DMS79 (cell line): Measurements from ENCODE around the gene BPGM.

Source experiments
- DNase-seq: peaks from one replicate; lab custom pipeline; 2025; lab: John Stamatoyannopoulos, UW

BPGM gene

DNA sequence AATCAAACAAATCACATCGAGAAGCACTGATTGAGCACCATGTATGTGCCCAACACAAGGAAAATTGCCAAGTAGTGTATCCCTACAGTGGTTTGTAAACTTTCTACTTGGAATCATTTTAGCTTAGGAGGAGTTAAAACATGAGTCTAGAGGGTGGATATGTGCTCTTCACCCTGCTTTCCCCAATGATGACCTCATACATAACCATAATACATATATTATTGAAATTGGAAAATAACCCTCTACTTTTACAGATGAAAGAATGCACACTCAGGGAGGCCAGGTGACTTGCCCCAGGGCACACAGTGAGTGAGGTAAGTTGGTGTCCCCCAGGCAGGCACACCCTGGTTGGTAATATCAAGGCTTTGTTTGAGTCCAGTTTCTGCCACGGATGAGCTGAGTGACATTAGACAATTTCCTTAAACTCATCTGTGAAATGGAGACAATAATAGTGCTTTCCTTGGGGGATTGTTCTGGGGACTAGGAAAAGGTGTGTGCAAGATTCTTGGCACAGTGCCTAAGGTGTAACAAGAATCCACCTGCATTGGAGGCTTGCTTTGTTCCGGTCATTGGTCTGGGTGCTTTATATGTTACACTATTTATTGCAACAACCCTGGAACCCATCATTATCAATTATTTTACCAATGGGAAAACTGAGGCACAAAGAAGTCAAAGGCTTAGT, 50.7 kb downstream of the BPGM start:
- no peak for DNase-seq

DNA sequence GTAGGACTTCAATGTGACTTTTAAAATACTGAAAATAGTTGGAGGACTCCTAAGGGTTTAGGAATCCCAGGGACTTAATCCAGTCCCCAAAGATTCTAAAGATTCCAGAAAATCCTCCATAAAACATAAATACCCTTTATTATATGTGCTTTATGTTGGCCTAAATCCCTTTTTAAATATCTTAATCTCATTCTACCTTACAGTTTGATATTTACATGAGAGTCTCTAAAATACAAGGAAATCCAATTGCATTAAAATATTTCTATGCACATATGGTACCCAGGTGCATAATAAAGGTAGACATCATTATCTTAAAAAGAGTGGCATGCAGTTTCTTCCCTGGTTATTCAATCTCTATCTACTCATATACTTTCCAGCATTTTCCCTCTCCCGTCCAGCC, 51.8 kb downstream of the BPGM start:
- DNase-seq: no peak

DNA sequence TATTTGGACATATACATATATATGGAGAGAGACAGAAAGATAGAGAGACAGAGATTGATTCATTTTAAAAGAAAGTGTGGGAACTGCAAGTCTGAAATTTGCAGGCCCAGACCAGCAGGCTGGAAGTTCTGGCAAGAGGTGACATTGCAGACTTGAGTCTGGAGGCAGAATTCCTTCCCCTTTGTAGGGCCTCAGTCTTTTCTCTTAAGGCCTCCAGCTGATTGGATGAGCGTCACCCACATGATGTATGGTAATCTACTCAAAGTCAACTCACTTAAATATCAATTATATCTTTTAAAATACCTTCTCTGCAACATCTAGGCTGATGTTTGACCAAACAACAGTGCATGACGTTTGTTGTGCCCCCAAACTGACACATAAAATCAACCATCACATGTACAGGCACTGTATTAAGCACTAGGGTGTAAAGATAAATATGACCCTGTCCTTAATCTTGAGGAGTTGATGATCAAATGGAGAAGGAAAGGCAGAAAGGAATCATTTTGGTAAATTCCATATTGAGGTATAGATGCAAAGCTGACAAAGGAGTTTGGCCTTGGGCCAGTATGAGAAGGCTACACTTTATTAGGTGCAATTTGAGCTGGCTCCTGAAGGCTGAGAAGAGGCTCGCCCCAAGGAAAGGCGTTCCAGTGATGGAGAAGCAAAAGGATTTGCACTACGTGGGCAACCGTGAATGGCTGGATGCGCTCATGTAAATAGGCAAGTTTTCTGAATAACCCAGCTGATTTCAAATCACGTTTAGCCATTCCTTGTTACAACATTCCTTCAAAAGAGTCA, 52.6 kb downstream of the BPGM start:
- no peak for DNase-seq

DNA sequence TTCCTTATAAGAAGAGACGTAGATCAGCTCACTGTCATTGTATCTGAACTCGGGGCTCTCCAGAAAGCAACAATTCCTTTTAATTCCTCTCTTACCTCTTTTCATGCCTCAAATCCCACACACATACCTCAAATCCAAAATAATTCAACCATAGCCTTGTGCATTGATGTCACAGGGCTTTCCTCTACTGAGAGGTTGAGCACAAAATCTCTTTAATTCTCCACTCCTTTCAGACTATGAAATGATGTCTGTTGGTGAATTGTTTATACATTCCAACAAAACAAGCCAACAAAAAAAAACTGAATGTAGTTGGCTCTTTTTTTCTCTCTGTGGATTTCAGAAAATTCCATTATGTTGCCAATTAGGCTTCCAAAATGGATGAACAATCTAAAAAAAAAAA, 53.2 kb downstream of the BPGM start:
- DNase-seq: no peak

DNA sequence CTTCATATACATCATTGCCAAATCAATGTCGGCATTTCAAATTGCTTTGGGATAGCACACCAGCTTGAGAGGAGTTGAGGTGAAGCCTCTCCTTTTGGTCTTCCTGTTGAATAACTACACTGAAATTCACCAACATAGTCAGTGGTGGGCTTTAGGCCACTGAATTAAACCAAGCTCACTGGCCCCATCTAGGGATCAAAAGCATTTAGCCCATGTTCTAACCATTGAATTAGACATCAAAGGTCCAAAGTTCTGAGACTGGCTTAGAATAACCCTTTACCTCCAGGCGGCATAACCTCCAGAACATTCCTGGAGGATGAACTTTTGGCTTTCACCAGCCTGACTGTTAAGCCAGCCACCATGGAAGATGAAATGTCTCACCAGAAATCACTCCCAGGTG, 54.6 kb downstream of the BPGM start:
- DNase-seq: no peak

DNA sequence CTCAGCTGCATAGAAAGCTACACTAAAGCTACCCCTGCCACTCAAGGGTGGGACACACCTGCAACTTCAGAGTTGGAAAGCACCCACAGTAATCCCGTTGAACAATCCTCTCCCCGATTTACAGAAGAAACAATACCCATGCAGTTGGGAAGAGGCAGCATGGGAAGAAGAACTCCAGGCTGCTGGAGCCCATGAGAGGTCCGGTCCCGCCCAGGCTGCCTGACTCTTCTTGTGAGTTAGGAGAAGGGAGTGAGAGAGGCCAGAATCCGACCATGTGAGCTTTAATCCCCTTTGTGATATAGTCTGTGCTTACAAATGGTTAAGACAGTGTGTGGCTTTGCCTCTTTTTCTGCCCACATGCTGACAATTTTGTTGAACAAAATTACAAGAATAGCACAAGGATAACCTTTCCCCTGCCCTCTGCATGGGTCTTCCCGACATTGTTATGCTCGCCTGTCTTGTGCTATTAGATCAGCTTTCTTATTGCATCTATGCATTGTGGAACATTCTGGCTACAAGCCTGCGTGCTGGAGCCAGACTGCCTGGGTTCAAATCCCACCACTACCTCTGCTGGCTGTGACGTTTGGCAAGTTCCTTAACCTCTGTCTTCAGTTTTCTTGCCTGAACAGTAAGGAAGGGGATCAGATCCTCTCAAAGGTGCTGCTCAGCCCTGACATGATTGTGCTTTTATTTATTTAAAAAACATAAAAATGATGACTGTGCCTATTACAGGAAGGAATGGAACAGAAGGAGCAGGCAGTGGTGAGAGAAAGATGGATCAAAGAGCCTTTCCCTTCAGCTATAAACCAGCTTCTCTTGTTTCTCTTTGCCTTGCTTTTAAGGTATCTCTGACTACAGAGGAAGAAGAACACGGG, 56.0 kb downstream of the BPGM start:
- no peak for DNase-seq

DNA sequence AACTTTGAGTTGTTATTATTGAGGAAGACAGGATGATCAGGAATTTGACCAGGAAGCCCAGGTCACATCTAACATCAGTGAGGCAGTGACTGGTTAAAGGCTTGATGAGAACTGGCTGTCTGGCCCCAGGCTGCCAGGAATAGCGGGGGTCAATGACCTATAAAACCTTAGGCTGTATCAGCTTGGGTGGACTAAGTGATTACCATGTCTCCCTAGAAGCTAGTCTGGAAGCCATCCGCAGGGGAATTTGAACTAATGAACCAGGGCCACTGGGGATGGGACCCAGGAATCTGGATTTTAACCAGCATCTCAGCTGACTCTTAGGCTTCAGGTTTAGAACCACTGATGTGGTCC, 56.6 kb downstream of the BPGM start:
- no peak for DNase-seq

DNA sequence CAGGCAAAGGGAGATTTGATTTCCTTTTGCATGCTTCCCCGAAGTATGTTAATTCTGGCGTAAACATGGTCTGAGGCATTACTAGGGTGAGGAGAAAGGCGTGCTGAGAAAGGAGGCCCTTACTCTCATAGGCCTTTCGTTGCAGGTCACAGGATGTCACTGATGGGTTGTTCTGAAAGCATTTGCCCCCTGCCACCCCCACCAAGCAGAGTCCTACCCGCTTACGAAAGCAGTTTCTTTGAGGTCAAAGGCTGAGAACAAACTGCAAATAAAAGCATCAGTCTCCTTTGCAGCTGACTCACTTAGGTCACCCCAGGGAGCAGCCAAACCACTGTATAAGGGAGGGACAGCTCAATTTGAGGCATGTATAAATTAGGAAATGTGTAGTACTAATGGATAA, 57.1 kb downstream of the BPGM start:
- no peak for DNase-seq

DNA sequence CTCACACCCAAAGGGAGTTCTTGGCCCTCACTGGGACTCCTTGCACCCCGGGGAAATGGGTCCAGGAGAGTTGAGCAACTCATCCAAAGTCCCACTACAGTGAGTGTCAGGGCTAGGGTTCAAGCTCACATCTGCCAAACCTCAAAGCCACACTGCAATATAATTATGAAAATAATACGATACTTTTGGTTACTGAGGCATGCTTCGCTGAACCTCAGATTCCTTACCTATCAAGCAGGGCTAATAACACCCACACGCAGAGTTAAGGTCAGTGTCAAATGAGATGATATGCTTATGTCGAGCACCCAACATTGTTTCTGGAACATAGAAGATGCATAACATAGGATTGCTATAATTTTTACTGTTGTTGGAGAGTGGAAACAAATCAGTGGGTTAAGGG, 58.2 kb downstream of the BPGM start:
- DNase-seq: no peak

DNA sequence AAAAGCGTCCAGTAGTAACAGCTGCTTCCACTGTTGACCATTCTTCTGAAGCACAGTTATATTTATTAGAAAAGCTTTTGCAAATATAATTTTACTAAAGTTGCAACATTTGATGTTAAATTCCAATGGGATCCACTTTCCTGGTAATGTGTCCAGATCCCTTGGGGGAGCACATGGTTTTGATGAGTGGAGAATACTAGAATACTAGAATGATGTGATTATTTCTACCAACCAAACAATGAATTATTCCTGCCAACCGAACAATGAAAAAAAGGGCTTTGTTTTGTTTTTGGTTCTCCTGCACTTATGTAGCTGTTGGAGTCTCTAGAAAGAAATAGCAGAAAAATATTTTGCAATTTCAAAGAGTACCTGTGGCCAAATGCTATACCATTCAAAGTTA, 59.1 kb downstream of the BPGM start:
- no peak for DNase-seq

DNA sequence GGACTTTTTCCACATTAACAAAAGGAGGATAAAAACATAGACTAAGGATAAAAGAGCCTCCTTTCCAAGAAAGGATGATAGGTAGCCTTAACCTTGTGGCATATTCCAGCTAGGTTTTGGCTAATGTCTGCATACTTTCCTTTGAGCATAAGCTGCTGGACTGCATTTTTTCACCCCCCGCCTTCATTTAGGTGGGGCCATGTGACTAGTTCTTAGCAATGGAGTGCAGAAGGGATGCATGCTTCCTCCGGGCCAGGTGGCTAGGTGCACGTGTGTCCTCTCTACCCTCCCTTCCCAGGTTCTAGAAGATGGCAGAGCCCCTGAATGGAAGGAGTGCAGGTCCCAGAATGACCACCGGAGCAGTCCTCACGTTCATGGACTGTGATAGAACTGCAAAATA, 59.8 kb downstream of the BPGM start:
- no peak for DNase-seq

DNA sequence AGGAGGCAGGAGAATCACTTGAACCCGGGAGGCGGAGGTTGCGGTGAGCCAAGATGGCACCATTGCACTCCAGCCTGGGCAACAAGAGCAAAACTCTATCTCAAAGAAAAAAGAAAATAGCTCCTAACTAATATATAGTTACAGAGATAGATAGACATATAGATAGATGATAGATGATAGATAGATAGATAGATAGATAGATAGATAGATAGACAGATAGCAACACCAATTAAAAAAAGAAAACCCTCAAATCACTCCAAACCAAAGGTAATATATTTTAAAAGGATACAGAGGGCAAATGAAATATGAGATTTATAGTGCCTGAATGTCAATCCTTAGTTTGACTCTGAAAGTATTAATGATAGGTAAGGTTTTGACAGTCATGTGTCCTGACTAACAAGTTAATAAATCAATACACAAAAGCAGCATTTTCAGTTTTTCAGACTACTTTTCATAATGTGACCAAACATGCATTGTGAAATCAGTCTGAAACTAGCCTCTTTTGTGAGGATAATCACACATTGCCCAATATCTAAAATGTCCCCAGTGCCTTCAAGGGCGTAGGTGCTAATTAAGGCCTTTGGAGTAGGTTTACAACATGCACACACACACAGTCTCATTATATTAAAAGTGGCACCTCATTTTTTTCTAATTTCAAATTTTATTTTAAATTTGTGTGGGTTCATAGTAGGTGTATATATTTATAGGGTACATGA, 61.2 kb downstream of the BPGM start:
- no peak for DNase-seq

DNA sequence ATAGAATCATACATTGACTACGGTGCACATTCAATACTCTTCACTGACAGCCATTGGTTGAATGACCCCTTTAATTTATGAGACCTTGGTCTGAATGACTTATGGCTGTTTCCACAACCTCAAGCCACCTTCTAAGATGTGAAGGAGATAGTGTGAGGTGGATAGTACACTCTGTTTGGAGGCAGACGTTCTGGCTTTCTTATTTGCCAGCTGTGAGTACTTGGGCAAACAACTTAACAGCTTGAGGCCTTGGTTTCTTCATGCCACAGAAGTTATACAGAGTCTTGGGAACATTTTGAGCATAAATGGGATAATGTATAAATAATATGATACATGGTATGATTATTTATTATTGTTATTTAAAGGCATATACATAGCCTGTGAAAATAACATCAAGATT, 62.0 kb downstream of the BPGM start:
- DNase-seq: no peak

DNA sequence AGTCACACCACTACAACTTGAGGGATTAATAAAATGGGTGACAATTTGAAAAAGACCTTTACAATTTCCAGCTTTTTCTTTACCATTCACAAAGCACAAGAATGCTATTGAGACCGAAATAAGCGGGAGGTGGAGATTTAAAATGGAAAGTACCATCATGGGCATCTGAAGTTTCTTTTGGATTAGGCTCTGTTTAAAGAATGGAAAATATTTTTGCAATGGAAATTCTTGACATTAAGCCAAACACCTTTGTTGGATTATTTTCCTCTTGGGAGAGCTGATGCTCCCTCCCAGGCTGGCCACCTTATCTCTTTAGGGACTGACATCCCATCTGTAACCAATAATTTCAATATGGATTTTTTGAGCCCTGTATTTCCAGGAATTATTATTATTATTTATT, 62.5 kb downstream of the BPGM start:
- DNase-seq: no peak

DNA sequence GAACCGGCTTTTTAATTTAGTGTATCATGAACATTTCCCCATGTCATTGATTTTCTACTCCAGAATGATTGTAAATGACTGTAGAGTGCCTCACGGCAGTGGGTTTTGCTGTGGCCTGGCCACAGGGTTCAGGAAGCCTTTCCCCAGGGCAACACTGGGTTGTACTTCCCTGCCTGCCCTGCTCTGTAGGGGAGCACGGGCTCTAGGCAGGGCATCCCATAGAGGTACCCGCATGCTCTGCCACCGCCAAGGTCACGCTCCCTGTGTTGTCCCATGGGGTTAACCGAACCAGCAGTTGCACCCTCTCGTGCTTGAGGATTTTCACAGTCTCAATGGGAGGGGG, 63.8 kb downstream of the BPGM start:
- DNase-seq: no peak

DNA sequence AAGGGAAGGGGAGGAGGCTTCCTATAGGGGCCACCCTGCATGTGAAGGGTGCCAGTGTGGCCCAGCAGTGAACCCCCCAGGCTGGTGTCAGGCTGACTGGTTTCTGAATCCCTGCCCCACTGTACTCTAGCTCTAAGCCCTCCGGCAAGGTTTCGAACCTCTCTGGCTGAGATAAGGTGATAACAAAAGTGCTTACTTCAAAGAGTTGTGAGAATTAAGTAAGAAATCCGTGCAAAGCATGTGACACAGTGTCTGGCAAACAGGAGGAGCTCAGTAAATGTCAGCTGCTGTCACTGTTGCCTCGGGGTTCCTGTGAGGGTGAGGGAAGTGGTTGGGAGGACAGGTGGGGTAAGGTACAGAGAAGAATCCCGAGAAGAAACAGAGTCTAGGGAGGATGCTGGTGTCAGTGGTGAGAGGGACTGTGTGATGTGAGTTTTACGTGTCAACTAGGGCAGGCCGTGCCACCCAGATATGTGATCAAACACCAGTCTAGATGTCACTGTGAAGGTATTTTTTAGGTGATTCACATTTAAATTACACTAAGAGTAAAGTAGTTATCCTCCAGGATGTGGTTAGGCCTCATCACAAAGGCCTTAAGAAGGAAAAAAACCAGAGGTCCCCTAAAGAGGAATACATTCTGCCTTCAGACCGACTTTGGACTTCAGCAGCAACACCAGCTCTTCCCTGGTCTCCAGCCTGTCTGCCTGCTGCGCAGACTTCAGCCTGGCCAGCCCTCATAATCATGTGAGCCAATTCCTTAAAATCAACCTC, 64.4 kb downstream of the BPGM start:
- DNase-seq: no peak

DNA sequence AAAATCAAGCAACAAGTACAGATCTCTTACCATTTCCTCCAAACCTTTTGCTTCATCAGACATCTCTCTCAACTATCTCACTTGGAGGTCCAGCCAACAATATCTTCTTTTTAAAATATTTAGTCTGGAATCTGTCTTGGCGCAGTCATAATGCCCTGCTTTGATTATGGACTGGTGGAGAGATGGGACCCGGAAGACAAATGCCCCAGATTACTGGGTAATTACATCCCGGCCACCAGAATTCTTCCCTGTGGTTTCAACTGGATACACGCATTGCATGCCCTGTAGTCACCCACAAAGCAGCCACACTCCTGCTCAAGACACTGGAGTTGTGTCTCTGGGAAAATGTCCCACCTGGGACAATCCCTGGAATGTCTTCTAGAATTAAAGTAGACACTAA, 65.5 kb downstream of the BPGM start:
- no peak for DNase-seq

DNA sequence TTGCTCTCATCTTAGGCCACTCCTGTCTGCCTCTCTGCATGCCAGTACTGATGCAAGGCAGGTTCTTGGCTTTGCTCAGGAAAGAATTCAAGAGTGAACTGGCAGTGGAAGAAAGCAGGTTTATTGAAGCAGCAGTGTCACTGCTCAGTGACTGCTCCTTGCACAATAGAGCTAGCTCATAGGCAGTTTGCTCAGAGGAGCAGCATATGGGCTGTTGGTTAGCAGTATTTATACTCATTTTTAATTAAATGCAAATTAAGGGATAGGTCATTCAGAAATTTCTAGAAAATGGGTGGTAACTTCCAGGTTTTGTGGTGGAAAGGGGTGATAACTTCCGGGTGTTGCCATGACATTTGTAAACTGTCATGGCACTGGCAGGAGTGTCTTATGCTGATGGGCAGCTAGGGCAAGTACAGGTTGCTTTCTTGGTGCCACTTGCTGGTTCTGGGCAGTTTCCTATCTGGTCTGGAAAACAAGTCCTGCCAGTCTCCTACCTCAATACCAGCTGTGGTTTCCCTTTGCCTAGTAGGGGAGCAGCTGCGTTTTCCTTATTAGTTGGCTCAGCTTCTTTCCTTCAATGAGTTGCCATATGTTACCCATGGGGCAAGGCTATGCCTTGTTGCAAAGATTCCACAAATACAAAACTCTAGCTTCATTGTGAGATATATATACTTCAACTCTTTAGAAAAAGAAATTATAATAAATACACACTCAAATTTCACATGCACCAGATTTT, 68.0 kb downstream of the BPGM start:
- DNase-seq: no peak

DNA sequence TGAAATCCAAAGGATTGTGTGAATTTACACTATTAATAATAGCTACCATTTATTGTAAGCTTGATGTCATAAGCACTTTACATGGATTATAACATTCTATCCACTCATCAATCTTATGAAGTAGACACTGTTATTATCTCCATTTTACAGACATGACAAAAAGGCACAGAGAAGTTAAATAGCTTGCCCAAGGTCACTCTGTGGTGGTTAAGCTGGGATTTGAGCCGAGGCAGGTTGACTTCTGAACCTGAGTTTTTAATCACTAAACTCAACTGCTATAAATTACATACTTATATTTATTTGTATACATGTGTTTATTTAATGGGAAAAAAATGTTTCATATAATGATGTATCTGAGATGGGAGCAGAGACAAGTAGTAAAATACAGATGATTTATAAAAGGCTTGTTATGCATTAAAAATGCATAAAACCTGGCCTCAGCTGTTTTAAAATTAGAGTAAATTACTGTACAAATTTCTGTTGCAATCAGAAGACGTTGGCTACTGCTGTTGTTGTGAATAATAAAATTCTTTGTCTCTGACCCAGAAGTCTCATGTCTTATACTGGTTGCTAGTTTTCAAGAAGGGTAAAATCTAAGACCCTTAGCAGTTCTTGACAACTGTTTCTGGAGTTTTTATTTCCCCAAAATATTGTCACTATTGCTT, 71.7 kb downstream of the BPGM start:
- no peak for DNase-seq
